Trophoblast cell (in vitro differentiated cells and primary cell): Measurements from ENCODE around the gene NKD1.

Experiments used
- DNase-seq, 2 donors: peaks; one replicate each; pipeline ENCODE4 v3.0.0-alpha.2; 2016
- H2AFZ ChIP-seq: 2 replicates; pipeline ENCODE4 v1.6.1; 2013; ENCODE audit warnings: low read length, moderate library complexity, mild to moderate bottlenecking; ENCODE audit not compliant: insufficient read depth, poor library complexity
- H2AK5ac ChIP-seq: 2 replicates; pipeline ENCODE4 v1.6.1; 2013; ENCODE audit warnings: mild to moderate bottlenecking, low read length
- H2BK120ac ChIP-seq: 2 replicates; pipeline ENCODE4 v1.6.1; 2013; ENCODE audit warnings: low read length, mild to moderate bottlenecking, moderate library complexity; ENCODE audit not compliant: insufficient read depth, poor library complexity
- H2BK12ac ChIP-seq: 2 replicates; pipeline ENCODE4 v1.6.1; 2013; ENCODE audit warnings: mild to moderate bottlenecking, low read length, moderate library complexity
- H2BK5ac ChIP-seq: 2 replicates; pipeline ENCODE4 v1.6.1; 2013; ENCODE audit warnings: low read length, low read depth, moderate library complexity, mild to moderate bottlenecking; ENCODE audit not compliant: poor library complexity
- H3K14ac ChIP-seq: 2 replicates; pipeline ENCODE4 v1.6.1; 2013; ENCODE audit warnings: mild to moderate bottlenecking, low read length
- H3K18ac ChIP-seq: 2 replicates; pipeline ENCODE4 v1.6.1; 2013; ENCODE audit warnings: mild to moderate bottlenecking, low read length
- H3K23ac ChIP-seq: 2 replicates; pipeline ENCODE4 v1.6.1; 2013; ENCODE audit warnings: low read length
- H3K27ac ChIP-seq: 2 replicates; pipeline ENCODE4 v1.5.1; 2013; ENCODE audit warnings: low read depth, mild to moderate bottlenecking, inconsistent platforms, low read length, moderate library complexity
- H3K27me3 ChIP-seq: 2 replicates; pipeline ENCODE4 v1.6.1; 2013; ENCODE audit warnings: inconsistent platforms, mild to moderate bottlenecking, low read length, moderate library complexity; ENCODE audit not compliant: insufficient read depth
- H3K36me3 ChIP-seq, 2 experiments: 1 replicate in 1 of 2; 2 replicates in 1 of 2; pipeline ENCODE4 v1.6.1; 2013; ENCODE audit warnings: low read length in 2 of 2, mild to moderate bottlenecking in 2 of 2, moderate library complexity in 1 of 2; ENCODE audit not compliant: insufficient read depth in 2 of 2, control insufficient read depth in 1 of 2
- H3K4ac ChIP-seq: 2 replicates; pipeline ENCODE4 v1.6.1; 2013; ENCODE audit warnings: low read depth, mild to moderate bottlenecking, low read length, moderate library complexity
- H3K4me1 ChIP-seq, 2 experiments: 1 replicate in 1 of 2; 2 replicates in 1 of 2; pipeline ENCODE4 v1.6.1; 2013; ENCODE audit warnings: low read length in 2 of 2, mild to moderate bottlenecking in 2 of 2, moderate library complexity in 1 of 2; ENCODE audit not compliant: insufficient read depth in 2 of 2, control insufficient read depth in 1 of 2
- H3K4me2 ChIP-seq: 2 replicates; pipeline ENCODE4 v1.6.1; 2013; ENCODE audit warnings: inconsistent platforms, mild to moderate bottlenecking, low read length, moderate library complexity
- H3K4me3 ChIP-seq: 2 replicates; pipeline ENCODE4 v1.5.1; 2013; ENCODE audit warnings: mild to moderate bottlenecking, low read depth, low read length, inconsistent platforms
- H3K79me1 ChIP-seq: one replicate; pipeline ENCODE4 v1.6.1; 2013; ENCODE audit warnings: low read length
- H3K79me2 ChIP-seq: 2 replicates; pipeline ENCODE4 v1.6.1; 2013; ENCODE audit warnings: low read length, mild to moderate bottlenecking; ENCODE audit not compliant: control insufficient read depth, insufficient read depth, poor library complexity
- H3K9ac ChIP-seq: 2 replicates; pipeline ENCODE4 v1.6.1; 2013; ENCODE audit warnings: mild to moderate bottlenecking, low read length
- H3K9me3 ChIP-seq: 2 replicates; pipeline ENCODE4 v1.6.1; 2013; ENCODE audit warnings: low read depth, mild to moderate bottlenecking, control low read depth, inconsistent platforms, low read length; ENCODE audit not compliant: insufficient read depth
- H4K12ac ChIP-seq: 2 replicates; pipeline ENCODE4 v1.6.1; 2013; ENCODE audit warnings: low read depth, mild to moderate bottlenecking, low read length, moderate library complexity
- H4K8ac ChIP-seq: 2 replicates; pipeline ENCODE4 v1.6.1; 2013; ENCODE audit warnings: low read depth, mild to moderate bottlenecking, low read length, moderate library complexity
- H4K91ac ChIP-seq: one replicate; pipeline ENCODE4 v1.6.1; 2013; ENCODE audit warnings: low read depth, mild to moderate bottlenecking, low read length, moderate library complexity
- WGBS: extraction: QIAGEN DNeasy Blood & Tissue Kit; methylation state at CpG from one replicate; pipeline ENCODE4 v1.1.7; 2013; ENCODE audit warnings: missing lambda C conversion rate; ENCODE audit not compliant: insufficient read length, insufficient coverage; ENCODE audit errors: extremely low coverage; 5-methylcytosine and 5-hydroxymethylcytosine counted together

NKD1 gene

GRCh38 chr16:50640919-50641817, 93.0 kb downstream of the NKD1 start:
- no peak for DNase-seq
- H3K9ac ChIP-seq = no peak overlapping the region
- no CpG with 5 or more reads among the region's 15 CpGs for WGBS
- H2AFZ ChIP-seq = no peak overlapping the region
- no peak overlapping the region for H3K27ac ChIP-seq
- H3K36me3 ChIP-seq = no peaks in the 10 kb centered on the region
- no peak overlapping the region for H3K4ac ChIP-seq
- H4K91ac ChIP-seq = no peak overlapping the region
- H2AK5ac ChIP-seq = no peak overlapping the region
- no peaks in the 10 kb centered on the region for H3K79me2 ChIP-seq
- H2BK5ac ChIP-seq = no peak overlapping the region
- no peak overlapping the region for H3K18ac ChIP-seq
- no peak overlapping the region for H4K12ac ChIP-seq
- H3K4me1 ChIP-seq = no peaks in the 10 kb centered on the region
- H3K4me3 ChIP-seq = no peak overlapping the region
- H2BK120ac ChIP-seq = no peak overlapping the region
- H3K4me2 ChIP-seq = no peak overlapping the region
- H3K23ac ChIP-seq = no peak overlapping the region
- no peak overlapping the region for H3K14ac ChIP-seq
- no peaks in the 10 kb centered on the region for H3K79me1 ChIP-seq
- no peak overlapping the region for H4K8ac ChIP-seq
- no peak overlapping the region for H2BK12ac ChIP-seq
- no peaks in the 10 kb centered on the region for H3K27me3 ChIP-seq
- peaks cover 2% of the 10 kb centered on the region for H3K9me3 ChIP-seq

- Histone ChIP-seq H2AK5ac (no peak overlapping the region), H2BK120ac (no peak overlapping the region), H3K4me1 (no peaks in the 10 kb centered on the region), H3K9me3 (peaks cover 2% of the 10 kb centered on the region), H3K4me3 (no peak overlapping the region), H3K14ac (no peak overlapping the region), H3K9ac (no peak overlapping the region), H2AFZ (no peak overlapping the region), H2BK12ac (no peak overlapping the region), H3K79me2 (no peaks in the 10 kb centered on the region), H4K91ac (no peak overlapping the region), H2BK5ac (no peak overlapping the region), H4K12ac (no peak overlapping the region), H4K8ac (no peak overlapping the region), H3K79me1 (no peaks in the 10 kb centered on the region), H3K4ac (no peak overlapping the region), H3K23ac (no peak overlapping the region), H3K27me3 (no peaks in the 10 kb centered on the region), H3K27ac (no peak overlapping the region), H3K4me2 (no peak overlapping the region), H3K18ac (no peak overlapping the region), H3K36me3 (no peaks in the 10 kb centered on the region)
- DNase-seq = no peak
- WGBS = no CpG with 5 or more reads among the region's 4 CpGs
Measured at GRCh38 chr16:50641818-50642187, 93.6 kb downstream of the NKD1 start.

DNA sequence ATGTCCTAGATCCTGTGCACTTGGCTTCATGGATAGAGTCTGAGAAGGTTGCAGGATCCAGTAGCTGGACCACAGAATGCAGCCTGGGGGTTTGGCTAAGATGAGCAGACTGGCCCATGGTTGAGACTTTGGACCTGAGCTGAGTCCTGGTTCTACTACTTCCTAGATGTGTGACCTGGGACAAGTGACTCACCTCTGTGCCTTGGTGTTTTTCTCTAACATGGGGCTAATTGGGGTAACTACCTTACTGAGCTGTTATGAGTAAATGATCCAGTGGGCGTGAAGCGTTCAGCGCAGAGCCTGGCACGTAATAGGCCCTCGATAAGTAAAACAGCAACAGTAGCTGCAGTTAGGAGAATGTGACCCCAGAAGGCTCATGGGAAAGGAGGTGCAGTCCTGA, 94.2 kb downstream of the NKD1 start:
- DNase-seq = no peak
- H3K18ac ChIP-seq = no peak overlapping the region
- H4K91ac ChIP-seq = no peak overlapping the region
- H2BK120ac ChIP-seq = no peak overlapping the region
- no peaks in the 10 kb centered on the region for H3K79me2 ChIP-seq
- no peak overlapping the region for H2AFZ ChIP-seq
- H3K79me1 ChIP-seq = no peaks in the 10 kb centered on the region
- no peak overlapping the region for H3K14ac ChIP-seq
- no peak overlapping the region for H2AK5ac ChIP-seq
- H4K8ac ChIP-seq = no peak overlapping the region
- no peak overlapping the region for H3K23ac ChIP-seq
- peaks cover 2% of the 10 kb centered on the region for H3K9me3 ChIP-seq
- H3K27ac ChIP-seq = no peak overlapping the region
- no peak overlapping the region for H2BK5ac ChIP-seq
- no peaks in the 10 kb centered on the region for H3K27me3 ChIP-seq
- H3K4me1 ChIP-seq = no peaks in the 10 kb centered on the region
- no peak overlapping the region for H2BK12ac ChIP-seq
- H3K9ac ChIP-seq = no peak overlapping the region
- H4K12ac ChIP-seq = no peak overlapping the region
- H3K4me3 ChIP-seq = no peak overlapping the region
- WGBS = no CpG with 5 or more reads among the region's 5 CpGs
- no peaks in the 10 kb centered on the region for H3K36me3 ChIP-seq
- H3K4me2 ChIP-seq = no peak overlapping the region
- H3K4ac ChIP-seq = no peak overlapping the region

DNA sequence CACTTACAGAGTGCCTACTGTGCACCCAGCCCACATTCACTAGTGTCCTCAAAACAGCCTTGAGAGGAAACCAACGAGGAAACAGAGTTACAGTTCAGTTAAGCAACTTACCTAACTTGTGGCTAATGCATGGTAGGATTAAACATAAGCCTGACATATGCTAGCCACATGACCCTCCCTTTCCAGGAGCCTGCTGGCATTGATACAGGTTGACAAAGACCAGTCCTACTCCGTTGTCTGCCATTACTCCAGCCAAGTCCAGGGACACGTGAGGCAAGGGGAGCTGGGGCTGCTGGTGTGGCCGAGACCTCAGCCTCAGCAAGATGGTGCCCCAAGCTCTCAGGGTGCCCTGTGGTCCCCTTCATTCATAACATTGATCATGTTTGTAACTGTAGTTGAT, 95.0 kb downstream of the NKD1 start:
- H2AK5ac ChIP-seq = no peak overlapping the region
- no peak overlapping the region for H3K4me2 ChIP-seq
- WGBS = no CpG with 5 or more reads among the region's 4 CpGs

More for the DNA sequence above, 95.0 kb downstream of the NKD1 start:
- Histone ChIP-seq H3K79me2 (no peaks in the 10 kb centered on the region), H3K9ac (no peak overlapping the region), H2AFZ (no peak overlapping the region), H4K8ac (no peak overlapping the region), H3K4ac (no peak overlapping the region), H2BK120ac (no peak overlapping the region), H2BK5ac (no peak overlapping the region), H3K27ac (no peak overlapping the region), H4K91ac (no peak overlapping the region), H2BK12ac (no peak overlapping the region), H3K4me1 (no peaks in the 10 kb centered on the region), H3K23ac (no peak overlapping the region), H3K79me1 (no peaks in the 10 kb centered on the region), H3K9me3 (peaks cover 2% of the 10 kb centered on the region), H3K4me3 (no peak overlapping the region), H3K18ac (no peak overlapping the region), H3K36me3 (no peaks in the 10 kb centered on the region), H3K27me3 (no peaks in the 10 kb centered on the region), H3K14ac (no peak overlapping the region), H4K12ac (no peak overlapping the region)
- no peak for DNase-seq
